A673 (cell line): ENCODE data around the gene CFD.

Experiments used
- CTCF ChIP-seq: fragments of 300-800, 200-600 bp; sonication (generic); conservative IDR thresholded peaks from 2 replicates; pipeline ENCODE4 v1.5.1; 2017; ENCODE audit warnings: low read depth, mild to moderate bottlenecking, antibody characterized with exemption, low read length, moderate library complexity, mixed read lengths
- EZH2 ChIP-seq: fragments of 200-600 bp; sonication (generic); IDR thresholded peaks from 2 replicates; pipeline ENCODE4 v1.6.1; 2017; ENCODE audit warnings: borderline replicate concordance, low read depth, mild to moderate bottlenecking, mixed read lengths, antibody characterized with exemption, low read length; ENCODE audit not compliant: poor library complexity, severe bottlenecking

- TF ChIP-seq CTCF (no peak), EZH2 (no peak)
Observed at GRCh38 chr19:888581-889385, 29.3 kb downstream of the CFD start.
